Stomach (tissue), 4 donors: ENCODE measurements around the gene MAOA.
"Not testable (repeated sequence)": the region's sequence is repeated elsewhere in the genome, so short reads cannot be mapped to it uniquely, and the experiment has no call there.

Experiments used
- CTCF ChIP-seq, 7 experiments: fragments of 450-650 bp in 4 of 7; fragments of 200-600 bp in 3 of 7; sonication (generic) in 3 of 7; IDR thresholded peaks; one replicate each; pipeline ENCODE4 v1.5.1; 2016 to 2019; ENCODE audit warnings: antibody characterized with exemption in 7 of 7, control low read depth in 2 of 7, mild to moderate bottlenecking in 1 of 7
- EP300 ChIP-seq: sonication (generic); formaldehyde crosslinking; IDR thresholded peaks from one replicate; pipeline ENCODE4 v1.6.1; 2017; ENCODE audit warnings: antibody characterized with exemption
- POLR2A ChIP-seq, 4 donors: fragments of 450-650 bp; IDR thresholded peaks; one replicate each; pipeline ENCODE4 v1.6.1; 2016; ENCODE audit warnings: antibody characterized with exemption in 4 of 4, control low read depth in 2 of 4, mild to moderate bottlenecking in 1 of 4, moderate library complexity in 1 of 4
- POLR2AphosphoS5 ChIP-seq, 3 donors: sonication (generic); formaldehyde crosslinking; IDR thresholded peaks; one replicate each; pipeline ENCODE4 v1.6.1; 2016; ENCODE audit warnings: antibody characterized with exemption in 3 of 3

DNA sequence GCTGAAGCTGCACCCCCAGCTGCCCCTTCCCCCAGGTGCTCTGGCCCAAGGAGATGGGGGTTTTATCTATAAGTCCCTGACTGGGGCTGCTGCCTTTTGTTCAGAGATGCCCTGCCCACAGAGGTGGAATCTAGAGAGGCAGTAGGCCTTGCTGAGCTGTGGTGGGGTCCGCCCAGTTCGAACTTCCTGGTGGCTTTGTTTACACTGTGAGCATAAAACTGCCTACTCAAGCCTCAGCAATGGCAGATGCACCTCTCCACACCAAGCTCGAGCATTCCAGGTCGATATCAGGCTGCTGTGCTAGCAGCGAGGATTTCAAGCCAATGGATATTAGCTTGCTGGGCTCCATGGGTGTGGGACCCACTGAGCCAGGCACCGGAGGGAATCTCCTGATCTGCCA is 71.2 kb downstream of the MAOA start:
- TF ChIP-seq POLR2A (IDR thresholded peaks at IDR 0.05); CTCF (IDR thresholded peaks at IDR 0.05); POLR2AphosphoS5 (IDR thresholded peaks at IDR 0.05); EP300: not testable (repeated sequence)
